Calu3 (cell line): ENCODE measurements around the gene ZNF485. TPM values are rescaled to one million over a fixed set of nuclear protein-coding genes. Genes with fewer than 3 reads are reported as not detected.

Experiments used
- BruUV-seq: library from RNA; stranded (reverse); fragments of 400-500 nt; replicated peaks from 2 replicates; lab custom pipeline; 2021; lab: Mats Ljungman, UMichigan
- CTCF ChIA-PET: fragments of 300-600 bp; sonication (Branson Sonifier 250); formaldehyde crosslinking; loops from one replicate; lab custom pipeline; 2022; ENCODE audit warnings: antibody characterized with exemption; lab: Charles Lee
- DNase-seq: peaks from one replicate; pipeline ENCODE4 v3.0.0; 2022
- H3K27ac Mint-ChIP-seq: one replicate; pipeline ENCODE4 v1.8.0; 2022; ENCODE audit warnings: mixed read lengths; ENCODE audit not compliant: unreplicated experiment
- H3K27me3 Mint-ChIP-seq: one replicate; pipeline ENCODE4 v1.8.0; 2022; ENCODE audit warnings: mixed read lengths; ENCODE audit not compliant: unreplicated experiment
- H3K36me3 Mint-ChIP-seq: one replicate; pipeline ENCODE4 v1.8.0; 2022; ENCODE audit warnings: mild to moderate bottlenecking, moderate library complexity, mixed read lengths; ENCODE audit not compliant: insufficient read depth, unreplicated experiment
- H3K4me1 Mint-ChIP-seq: one replicate; pipeline ENCODE4 v1.8.0; 2022; ENCODE audit warnings: mild to moderate bottlenecking, low read depth, mixed read lengths; ENCODE audit not compliant: unreplicated experiment
- H3K4me3 Mint-ChIP-seq: one replicate; pipeline ENCODE4 v1.8.0; 2022; ENCODE audit warnings: mild to moderate bottlenecking, low read depth, moderate library complexity, mixed read lengths; ENCODE audit not compliant: unreplicated experiment
- H3K9me3 Mint-ChIP-seq: one replicate; pipeline ENCODE4 v1.8.0; 2022; ENCODE audit warnings: low read depth, mixed read lengths; ENCODE audit not compliant: unreplicated experiment
- CTCF ChIP-seq: fragments of 200-600 bp; IDR thresholded peaks from one replicate; pipeline ENCODE4 v1.8.0; 2022; ENCODE audit warnings: antibody characterized with exemption; ENCODE audit not compliant: unreplicated experiment
- intact Hi-C: fragments of 100-400 bp; cut with micrococcal nuclease; formaldehyde crosslinking; loops from one replicate; pipeline ENCODE4 v1.10.0; 2022; ENCODE audit not compliant: unreplicated experiment
- total RNA-seq: library from RNA; stranded (reverse); gene quantifications from 2 replicates; pipeline ENCODE4 v1.2.3, GENCODE V29; 2022

Gene ZNF485
- total RNA-seq, 1 experiment from 2014 or later, result 6.7 TPM

GRCh38 chr10:43648398-43649184, 42.4 kb downstream of the ZNF485 start, which contains the start of gene ZNF32:
ZNF32 (minus strand) TSS chr10:43648881; CDS start chr10:43646133, 2,748 bp downstream.
- H3K4me3 Mint-ChIP-seq, result peak within 1 kb of the TSS; percentile 91
- TF ChIP-seq CTCF, result no peak
- intact Hi-C loops, result no loop called here
- peaks cover 5% of the 10 kb centered on the region for H3K4me1 Mint-ChIP-seq
- peaks cover 7% of the 10 kb centered on the region for H3K27me3 Mint-ChIP-seq
- H3K27ac Mint-ChIP-seq, result peak within 1 kb of the TSS; percentile 54
- H3K9me3 Mint-ChIP-seq, result peaks cover 15% of the 10 kb centered on the region
- CTCF ChIA-PET, result no interaction called here
- BruUV-seq, result no TSS peak
- DNase-seq, result peak; percentile 86
- H3K36me3 Mint-ChIP-seq, result peaks cover 25% of the 10 kb centered on the region

- BruUV-seq, result no TSS peak
- Mint-ChIP-seq H3K4me3 (peak overlapping the region; percentile 91), H3K36me3 (peaks cover 25% of the 10 kb centered on the region), H3K4me1 (peaks cover 9% of the 10 kb centered on the region), H3K9me3 (peaks cover 15% of the 10 kb centered on the region), H3K27ac (peak overlapping the region; percentile 54), H3K27me3 (peaks cover 12% of the 10 kb centered on the region)
- no peak for TF ChIP-seq CTCF
- no peak for DNase-seq
- intact Hi-C loops, result no loop called here
- CTCF ChIA-PET, result no interaction called here
Observed at GRCh38 chr10:43649185-43649523, 42.9 kb downstream of the ZNF485 start.

- Mint-ChIP-seq H3K9me3 (peaks cover 6% of the 10 kb centered on the region), H3K27ac (no peak overlapping the region), H3K4me1 (peaks cover 9% of the 10 kb centered on the region), H3K36me3 (peaks cover 4% of the 10 kb centered on the region), H3K4me3 (no peak overlapping the region), H3K27me3 (peaks cover 28% of the 10 kb centered on the region)
- no peak for TF ChIP-seq CTCF
- CTCF ChIA-PET, result no interaction called here
- DNase-seq, result no peak
- BruUV-seq, result no TSS peak
- intact Hi-C loops, result no loop called here
Observed at GRCh38 chr10:43653746-43654145, 47.5 kb downstream of the ZNF485 start.

- CTCF ChIA-PET, result no interaction called here
- intact Hi-C loops, result no loop called here
- TF ChIP-seq CTCF, result no peak
- no peaks in the 10 kb centered on the region for H3K36me3 Mint-ChIP-seq
- peaks cover 28% of the 10 kb centered on the region for H3K27me3 Mint-ChIP-seq
- H3K4me3 Mint-ChIP-seq, result no peak overlapping the region
- no peak for DNase-seq
- peaks cover 6% of the 10 kb centered on the region for H3K9me3 Mint-ChIP-seq
- H3K4me1 Mint-ChIP-seq, result peaks cover 9% of the 10 kb centered on the region
- H3K27ac Mint-ChIP-seq, result no peak overlapping the region
- BruUV-seq, result no TSS peak
Observed at GRCh38 chr10:43655311-43655710, 49.1 kb downstream of the ZNF485 start.
